Activated CD4-positive, alpha-beta memory T cell treated with anti-CD3 and anti-CD28 coated beads, Interleukin-2, amount 10 ng/mL, durations not matched to agents 7 days and 5 days (primary cell): Measurements from ENCODE around the gene GNLY. TPM values are rescaled to one million over a fixed set of nuclear protein-coding genes. Genes with fewer than 3 reads are reported as not detected.
"Not testable (repeated sequence)": the region's sequence is repeated elsewhere in the genome, so short reads cannot be mapped to it uniquely, and the experiment has no call there.

Experiments
- CTCF ChIA-PET: fragments of 350-600 bp; sonication (Branson Sonifier 250); formaldehyde crosslinking; loops from one replicate; lab custom pipeline; 2021; ENCODE audit warnings: antibody characterized with exemption, inconsistent platforms; lab: Charles Lee
- POLR2A ChIA-PET: fragments of 350-600 bp; sonication (Branson Sonifier 250); formaldehyde crosslinking; loops from one replicate; lab custom pipeline; 2021; ENCODE audit warnings: antibody characterized with exemption; lab: Charles Lee
- DNase-seq: peaks from one replicate; pipeline ENCODE4 v3.0.0-alpha.2; 2020
- H3K27ac Mint-ChIP-seq: one replicate; pipeline ENCODE4 v1.8.0; 2021; ENCODE audit warnings: mild to moderate bottlenecking, mixed read lengths
- H3K27me3 Mint-ChIP-seq: one replicate; pipeline ENCODE4 v1.8.0; 2021; ENCODE audit warnings: mixed read lengths
- H3K36me3 Mint-ChIP-seq: one replicate; pipeline ENCODE4 v1.8.0; 2021; ENCODE audit warnings: low read depth, mixed read lengths
- H3K4me1 Mint-ChIP-seq: one replicate; pipeline ENCODE4 v1.8.0; 2021; ENCODE audit warnings: mixed read lengths
- H3K4me3 Mint-ChIP-seq: one replicate; pipeline ENCODE4 v1.8.0; 2021; ENCODE audit warnings: mild to moderate bottlenecking, mixed read lengths
- H3K9me3 Mint-ChIP-seq: one replicate; pipeline ENCODE4 v1.8.0; 2021; ENCODE audit warnings: mixed read lengths
- total RNA-seq, 2 experiments: library from RNA; stranded (reverse); gene quantifications; one replicate each; pipeline ENCODE4 v1.2.3, GENCODE V29; 2021

GNLY gene
- total RNA-seq, 2 experiments from 2014 or later = 569 to 599 TPM

- Mint-ChIP-seq H3K4me1 (peaks cover 54% of the 10 kb centered on the region), H3K27me3 (peaks cover 9% of the 10 kb centered on the region), H3K36me3 (no peaks in the 10 kb centered on the region), H3K4me3 (no peak overlapping the region), H3K27ac (no peak overlapping the region), H3K9me3 (no peaks in the 10 kb centered on the region)
- peak; percentile 9 for DNase-seq
- CTCF ChIA-PET = interaction anchor here (1.0 to 2.8 kb wide), 7 partner anchors 12 to 76 kb away, joined by 3 to 11 read pairs (median 5); no protein-coding TSS in a partner anchor
- POLR2A ChIA-PET = interaction anchor here (1.2 to 1.6 kb wide), 2 partner anchors 8 to 16 kb away, joined by 3 to 5 read pairs; no protein-coding TSS in a partner anchor
Observed at GRCh38 chr2:85712849-85713612, 18.9 kb downstream of the GNLY start.

- DNase-seq = no peak
- Mint-ChIP-seq H3K36me3 (no peaks in the 10 kb centered on the region), H3K27ac (peak overlapping the region; percentile 52), H3K4me3 (no peak overlapping the region), H3K4me1 (peaks cover 50% of the 10 kb centered on the region), H3K27me3 (peaks cover 6% of the 10 kb centered on the region), H3K9me3 (no peaks in the 10 kb centered on the region)
- CTCF ChIA-PET = interaction anchor here (1.1 to 2.8 kb wide), 6 partner anchors 9 to 77 kb away, joined by 3 to 12 read pairs (median 7); no protein-coding TSS in a partner anchor
- POLR2A ChIA-PET = interaction anchor here (1.2 to 1.6 kb wide), 2 partner anchors 9 to 17 kb away, joined by 3 to 5 read pairs; no protein-coding TSS in a partner anchor
Observed at GRCh38 chr2:85713836-85714235, 19.7 kb downstream of the GNLY start.

- not testable (repeated sequence) for H3K27me3 Mint-ChIP-seq, H3K9me3 Mint-ChIP-seq, H3K4me3 Mint-ChIP-seq, DNase-seq, H3K36me3 Mint-ChIP-seq
- Mint-ChIP-seq H3K27ac (peak overlapping the region; percentile 59), H3K4me1 (peaks cover 46% of the 10 kb centered on the region)
- ChIA-PET POLR2A (interaction anchor here (1.2 kb wide), 1 partner anchor 18 kb away, joined by 3 read pairs; no protein-coding TSS in a partner anchor), CTCF (interaction anchor here (0.6 to 2.8 kb wide), 9 partner anchors 9 to 263 kb away, joined by 3 to 12 read pairs (median 6); no protein-coding TSS in a partner anchor)
Observed at GRCh38 chr2:85714421-85714820, 20.3 kb downstream of the GNLY start.

- no peaks in the 10 kb centered on the region for H3K36me3 Mint-ChIP-seq
- no peak overlapping the region for H3K4me3 Mint-ChIP-seq
- peaks cover 4% of the 10 kb centered on the region for H3K27me3 Mint-ChIP-seq
- H3K4me1 Mint-ChIP-seq = peaks cover 42% of the 10 kb centered on the region
- POLR2A ChIA-PET = interaction anchor here (0.7 kb wide), 1 partner anchor 296 kb away, joined by 3 read pairs; the partner anchor contains the start of gene SH2D6
- DNase-seq = no peak
- H3K27ac Mint-ChIP-seq = peak overlapping the region; percentile 59
- CTCF ChIA-PET = interaction anchor here (0.6 to 2.4 kb wide), 9 partner anchors 10 to 264 kb away, joined by 3 to 12 read pairs (median 6); no protein-coding TSS in a partner anchor
- H3K9me3 Mint-ChIP-seq = no peaks in the 10 kb centered on the region
Observed at GRCh38 chr2:85714841-85715240, 20.7 kb downstream of the GNLY start.

- CTCF ChIA-PET = interaction anchor here (2.0 kb wide), 1 partner anchor 12 kb away, joined by 7 read pairs; no protein-coding TSS in a partner anchor
- H3K27me3 Mint-ChIP-seq = peaks cover 12% of the 10 kb centered on the region
- H3K4me3 Mint-ChIP-seq = no peak overlapping the region
- peaks cover 2% of the 10 kb centered on the region for H3K36me3 Mint-ChIP-seq
- peaks cover 5% of the 10 kb centered on the region for H3K9me3 Mint-ChIP-seq
- peaks cover 31% of the 10 kb centered on the region for H3K4me1 Mint-ChIP-seq
- DNase-seq = no peak
- POLR2A ChIA-PET = no interaction called here
- no peak overlapping the region for H3K27ac Mint-ChIP-seq
Observed at GRCh38 chr2:85716346-85716914, 22.3 kb downstream of the GNLY start.

- H3K36me3 Mint-ChIP-seq = peaks cover 2% of the 10 kb centered on the region
- POLR2A ChIA-PET = no interaction called here
- CTCF ChIA-PET = interaction anchor here (1.2 to 2.0 kb wide), 2 partner anchors 11 to 97 kb away, joined by 3 to 7 read pairs; no protein-coding TSS in a partner anchor
- H3K27me3 Mint-ChIP-seq = peaks cover 12% of the 10 kb centered on the region
- DNase-seq = no peak
- H3K9me3 Mint-ChIP-seq = peaks cover 5% of the 10 kb centered on the region
- no peak overlapping the region for H3K27ac Mint-ChIP-seq
- H3K4me1 Mint-ChIP-seq = peaks cover 31% of the 10 kb centered on the region
- no peak overlapping the region for H3K4me3 Mint-ChIP-seq
Observed at GRCh38 chr2:85717308-85718008, 23.3 kb downstream of the GNLY start.

- ChIA-PET CTCF (interaction anchor here (1.2 to 1.3 kb wide), 2 partner anchors 38 to 96 kb away, joined by 3 to 4 read pairs; no protein-coding TSS in a partner anchor), POLR2A (no interaction called here)
- Mint-ChIP-seq H3K4me3 (no peak overlapping the region), H3K36me3 (peaks cover 2% of the 10 kb centered on the region), H3K27me3 (peaks cover 12% of the 10 kb centered on the region), H3K4me1 (peaks cover 31% of the 10 kb centered on the region), H3K27ac (no peak overlapping the region), H3K9me3 (peaks cover 5% of the 10 kb centered on the region)
- no peak for DNase-seq
Observed at GRCh38 chr2:85718009-85718391, 23.8 kb downstream of the GNLY start.

GRCh38 chr2:85718885-85719492 is 24.8 kb downstream of the GNLY start:
- H3K4me3 Mint-ChIP-seq = no peak overlapping the region
- DNase-seq = no peak
- peaks cover 5% of the 10 kb centered on the region for H3K9me3 Mint-ChIP-seq
- ChIA-PET CTCF (interaction anchor here (1.3 to 1.9 kb wide), 6 partner anchors 10 to 105 kb away, joined by 3 to 12 read pairs (median 4); no protein-coding TSS in a partner anchor), POLR2A (interaction anchor here (0.5 to 0.9 kb wide), 2 partner anchors 11 to 38 kb away, joined by 3 to 4 read pairs; no protein-coding TSS in a partner anchor)
- peaks cover 24% of the 10 kb centered on the region for H3K4me1 Mint-ChIP-seq
- H3K36me3 Mint-ChIP-seq = peaks cover 2% of the 10 kb centered on the region
- no peak overlapping the region for H3K27ac Mint-ChIP-seq
- peaks cover 14% of the 10 kb centered on the region for H3K27me3 Mint-ChIP-seq

- H3K27me3 Mint-ChIP-seq = peaks cover 19% of the 10 kb centered on the region
- no peak overlapping the region for H3K27ac Mint-ChIP-seq
- peaks cover 17% of the 10 kb centered on the region for H3K4me1 Mint-ChIP-seq
- peaks cover 5% of the 10 kb centered on the region for H3K9me3 Mint-ChIP-seq
- no peak overlapping the region for H3K4me3 Mint-ChIP-seq
- POLR2A ChIA-PET = no interaction called here
- DNase-seq = no peak
- CTCF ChIA-PET = interaction anchor here (0.9 to 1.9 kb wide), 7 partner anchors 9 to 104 kb away, joined by 3 to 12 read pairs (median 3); no protein-coding TSS in a partner anchor
- H3K36me3 Mint-ChIP-seq = peaks cover 2% of the 10 kb centered on the region
Observed at GRCh38 chr2:85719609-85720240, 25.6 kb downstream of the GNLY start.

GRCh38 chr2:85720533-85720932 is 26.4 kb downstream of the GNLY start:
- ChIA-PET POLR2A (no interaction called here), CTCF (interaction anchor here (0.9 to 1.9 kb wide), 6 partner anchors 8 to 93 kb away, joined by 3 to 12 read pairs (median 4); no protein-coding TSS in a partner anchor)
- no peak for DNase-seq
- H3K27ac Mint-ChIP-seq = no peak overlapping the region
- H3K4me3 Mint-ChIP-seq = no peak overlapping the region
- H3K9me3 Mint-ChIP-seq = peaks cover 5% of the 10 kb centered on the region
- H3K4me1 Mint-ChIP-seq = peaks cover 10% of the 10 kb centered on the region
- peaks cover 2% of the 10 kb centered on the region for H3K36me3 Mint-ChIP-seq
- H3K27me3 Mint-ChIP-seq = peaks cover 27% of the 10 kb centered on the region

GRCh38 chr2:85721641-85722040 is 27.5 kb downstream of the GNLY start:
- peaks cover 2% of the 10 kb centered on the region for H3K36me3 Mint-ChIP-seq
- H3K9me3 Mint-ChIP-seq = peaks cover 5% of the 10 kb centered on the region
- H3K27ac Mint-ChIP-seq = no peak overlapping the region
- ChIA-PET POLR2A (interaction anchor here (0.8 kb wide), 1 partner anchor 106 kb away, joined by 3 read pairs; the partner anchor contains the start of gene USP39), CTCF (interaction anchor here (1.3 kb wide), 1 partner anchor 15 kb away, joined by 4 read pairs; no protein-coding TSS in a partner anchor)
- no peaks in the 10 kb centered on the region for H3K4me1 Mint-ChIP-seq
- H3K27me3 Mint-ChIP-seq = peaks cover 28% of the 10 kb centered on the region
- H3K4me3 Mint-ChIP-seq = no peak overlapping the region
- DNase-seq = no peak
